K562 (cell line): Measurements from ENCODE around the gene TMEM176B. TPM values are rescaled to one million over a fixed set of nuclear protein-coding genes. Genes with fewer than 3 reads are reported as not detected.
A peak's percentile ranks its signal among the peaks of the same experiment; 100 is the strongest.

Experiments used
- ATAC-seq: fragments of 200-7000 bp; cut with Tn5 transposase; 3 replicates; pipeline ENCODE4 v1.9.1; 2020; ENCODE audit warnings: moderate library complexity
- BruUV-seq: library from RNA; stranded (reverse); fragments of 400-500 nt; replicated peaks from 2 replicates; lab custom pipeline; 2021; lab: Mats Ljungman, UMichigan
- CTCF ChIA-PET: fragments of 300-600 bp; formaldehyde crosslinking; extraction: SDS; loops from one replicate; lab custom pipeline; 2021; ENCODE audit warnings: low intra/inter-chr PET ratio; lab: Yijun Ruan, JAX
- POLR2A ChIA-PET: fragments of 300-600, 350-650 bp; sonication (Branson Sonifier 250); formaldehyde crosslinking; extraction: SDS; loops from one replicate; lab custom pipeline; 2021; ENCODE audit warnings: antibody characterized with exemption, inconsistent platforms; lab: Yijun Ruan, JAX
- DNase-seq, 4 experiments: peaks; one replicate each; pipeline versions ENCODE4 v3.0.0 to v3.0.0-alpha.2; 2011 to 2018; ENCODE audit warnings: low spot score in 3 of 4, mixed read lengths in 3 of 4; ENCODE audit errors: extremely low read depth in 1 of 4
- FAIRE-seq: peaks from 2 replicates; lab custom pipeline; 2011; peaks lifted over from hg19 to GRCh38; lab: Jason Lieb, UNC
- H2AFZ ChIP-seq: 2 replicates; pipeline ENCODE4 v1.6.0; 2011; ENCODE audit warnings: low read depth, low read length, control low read depth, inconsistent platforms
- H3K27ac ChIP-seq: fragments of 200-600 bp; 3 replicates; pipeline ENCODE4 v1.8.0; 2011; ENCODE audit warnings: low read depth, mild to moderate bottlenecking, control low read depth, inconsistent platforms, low read length, moderate library complexity, mixed read lengths; ENCODE audit errors: extremely low read depth
- H3K27me3 ChIP-seq, 2 experiments: fragments of 300-600 bp in 1 of 2; 2 replicates in 1 of 2; 3 replicates in 1 of 2; pipeline versions ENCODE4 v1.6.0 to v1.8.0; 2011; ENCODE audit warnings: inconsistent platforms in 2 of 2, low read length in 2 of 2, mild to moderate bottlenecking in 1 of 2, mixed read lengths in 1 of 2, moderate library complexity in 1 of 2; ENCODE audit not compliant: control insufficient read depth in 2 of 2, insufficient read depth in 2 of 2
- H3K36me3 ChIP-seq: fragments of 300-600 bp; 3 replicates; pipeline ENCODE4 v1.8.0; 2011; ENCODE audit warnings: mild to moderate bottlenecking, low read length, inconsistent platforms; ENCODE audit not compliant: control insufficient read depth, insufficient read depth
- H3K4me1 ChIP-seq, 2 experiments: fragments of 200-600 bp in 1 of 2; replicated peaks in 1 of 2; 2 replicates in 1 of 2; 3 replicates in 1 of 2; pipeline versions ENCODE4 v1.5.1 to v1.8.0; 2011; ENCODE audit warnings: inconsistent platforms in 2 of 2, low read length in 2 of 2, mild to moderate bottlenecking in 1 of 2, mixed read lengths in 1 of 2, moderate library complexity in 1 of 2; ENCODE audit not compliant: control insufficient read depth in 2 of 2, insufficient read depth in 2 of 2
- H3K4me2 ChIP-seq: 2 replicates; pipeline ENCODE4 v1.6.1; 2011; ENCODE audit warnings: low read length, control low read depth, inconsistent platforms, mixed read lengths; ENCODE audit not compliant: insufficient read depth
- H3K4me3 ChIP-seq: fragments of 200-600 bp; sonication (generic), shearing (Covaris generic); 2 replicates; pipeline ENCODE4 v1.5.1; 2016; ENCODE audit warnings: control low read depth, inconsistent platforms
- H3K79me2 ChIP-seq: fragments of 200-600 bp; 3 replicates; pipeline ENCODE4 v1.8.0; 2011; ENCODE audit warnings: low read length, inconsistent platforms; ENCODE audit not compliant: control insufficient read depth, insufficient read depth
- H3K9ac ChIP-seq, 2 experiments: 2 replicates each; pipeline versions ENCODE4 v1.6.0 to v1.6.1; 2011; ENCODE audit warnings: low read depth in 2 of 2, low read length in 2 of 2, control low read depth in 1 of 2, inconsistent platforms in 1 of 2, mild to moderate bottlenecking in 1 of 2, mixed read lengths in 1 of 2; ENCODE audit not compliant: insufficient read depth in 1 of 2
- H3K9me1 ChIP-seq: one replicate; pipeline ENCODE4 v1.6.0; 2011; ENCODE audit warnings: inconsistent platforms, mild to moderate bottlenecking, low read length, moderate library complexity; ENCODE audit not compliant: control insufficient read depth, insufficient read depth
- H3K9me3 ChIP-seq: replicated peaks from 2 replicates; pipeline ENCODE4 v1.5.1; 2011; ENCODE audit warnings: low read depth, low read length, inconsistent platforms; ENCODE audit not compliant: control insufficient read depth, insufficient read depth
- H4K20me1 ChIP-seq: replicated peaks from 2 replicates; pipeline ENCODE4 v1.6.1; 2011; ENCODE audit warnings: low read length, inconsistent platforms, mixed read lengths; ENCODE audit not compliant: control insufficient read depth, insufficient read depth
- AFF1 ChIP-seq, 2 experiments: fragments of 450-650 bp; IDR thresholded peaks; 2 replicates each; pipeline ENCODE4 v1.6.1; 2018; ENCODE audit warnings: mild to moderate bottlenecking in 2 of 2, low read depth in 1 of 2; ENCODE audit not compliant: partially characterized antibody in 2 of 2
- ATF2 ChIP-seq: sonication (generic); formaldehyde crosslinking; IDR thresholded peaks from 2 replicates; pipeline ENCODE4 v1.8.1; 2022; ENCODE audit warnings: missing genetic modification reagents
- BACH1 ChIP-seq: fragments of 200-800 bp; sonication (Bioruptor generic); IDR thresholded peaks from 2 replicates; pipeline ENCODE4 v1.6.1; 2016; ENCODE audit warnings: missing genetic modification characterization, missing compliant biosample characterization
- BDP1 ChIP-seq: IDR thresholded peaks from 3 replicates; pipeline ENCODE4 v1.6.1; 2011; ENCODE audit not compliant: insufficient read length, insufficient read depth
- E4F1 ChIP-seq: fragments of 250-450 bp; sonication (Bioruptor Pico); IDR thresholded peaks from 2 replicates; pipeline ENCODE4 v1.5.0; 2021; ENCODE audit warnings: mild to moderate bottlenecking, borderline replicate concordance
- GATAD2A ChIP-seq: fragments of 450-650 bp; IDR thresholded peaks from 2 replicates; pipeline ENCODE4 v1.6.1; 2017
- HNRNPLL ChIP-seq: fragments of 200-400 bp; formaldehyde crosslinking; IDR thresholded peaks from 2 replicates; pipeline ENCODE4 v1.6.1; 2017; ENCODE audit warnings: low read length, low read depth, mild to moderate bottlenecking; ENCODE audit not compliant: poor library complexity, severe bottlenecking
- HSF4 ChIP-seq: fragments of 250-450 bp; sonication (Bioruptor Pico); IDR thresholded peaks from 2 replicates; pipeline ENCODE4 v2.1.2; 2022; ENCODE audit warnings: mild to moderate bottlenecking, moderate library complexity, borderline replicate concordance
- KHSRP ChIP-seq: fragments of 450-650 bp; IDR thresholded peaks from 2 replicates; pipeline ENCODE4 v1.6.1; 2017
- NRF1 ChIP-seq, 2 experiments: fragments of 450-650 bp; IDR thresholded peaks in 1 of 2; conservative IDR thresholded peaks in 1 of 2; 2 replicates each; pipeline ENCODE4 v1.6.1; 2014; ENCODE audit warnings: mild to moderate bottlenecking in 2 of 2
- POLR2H ChIP-seq: IDR thresholded peaks from 2 replicates; pipeline ENCODE4 v1.6.1; 2016; ENCODE audit warnings: missing genetic modification characterization, low read depth, mild to moderate bottlenecking, control low read depth, missing compliant biosample characterization, moderate library complexity
- PTTG1 ChIP-seq: fragments of 450-650 bp; IDR thresholded peaks from 2 replicates; pipeline ENCODE4 v1.6.1; 2016; ENCODE audit warnings: low read depth, mild to moderate bottlenecking, missing genetic modification characterization, missing compliant biosample characterization
- RHOXF2B ChIP-seq: fragments of 250-450 bp; sonication (Bioruptor Pico); conservative IDR thresholded peaks from 2 replicates; pipeline ENCODE4 v1.5.1; 2021
- SUPT5H ChIP-seq: fragments of 450-650 bp; IDR thresholded peaks from 2 replicates; pipeline ENCODE4 v1.6.1; 2016
- TCF3 ChIP-seq: sonication (generic); formaldehyde crosslinking; IDR thresholded peaks from 2 replicates; pipeline ENCODE4 v1.4.0; 2020; ENCODE audit warnings: mild to moderate bottlenecking, missing genetic modification reagents
- WGBS: fragments of 100-300 bp; shearing (Covaris generic); methylation state at CpG from one replicate; pipeline ENCODE4 v1.1.6; 2016; ENCODE audit warnings: low coverage, mixed read lengths; ENCODE audit not compliant: insufficient coverage; ENCODE audit errors: missing lambda C conversion rate; 5-methylcytosine and 5-hydroxymethylcytosine counted together
- in situ Hi-C: fragments of 300-500 bp; cut with MboI; formaldehyde crosslinking; loops from 4 replicates; pipeline ENCODE4 v1.15.0; 2018; ENCODE audit warnings: inconsistent platforms, mixed read lengths
- intact Hi-C: fragments of 100-400 bp; cut with micrococcal nuclease; formaldehyde crosslinking; loops from 2 replicates; pipeline ENCODE4 v1.14.2; 2022
- polyA plus RNA-seq, 8 experiments: library from polyadenylated mRNA; depleted of rRNA in 4 of 8; stranded (reverse) in 5 of 8; unstranded in 3 of 8; fragments of >200 nt; fragmentation: Nextera tagmentation in 2 of 8; fragmentation: Illumina TruSeq in 1 of 8; extraction: Ambion mirVana in 2 of 8; extraction: Trizol in 1 of 8; gene quantifications; 2 replicates each; pipeline versions ENCODE4 v1.2.1 to v1.2.3, GENCODE V29; 2011 to 2014; ENCODE audit warnings: inconsistent platforms in 1 of 8, missing spikeins in 1 of 8
- total RNA-seq, 7 experiments: library from RNA; depleted of rRNA in 6 of 7; stranded (reverse); fragments of >200 nt in 6 of 7; fragmentation: Illumina TruSeq in 2 of 7; extraction: Trizol in 2 of 7; gene quantifications; 2 replicates each; pipeline versions ENCODE4 v1.2.1 to v1.2.3, GENCODE V29; 2011 to 2021; ENCODE audit warnings: low replicate concordance in 1 of 7

The TMEM176B gene
- total and polyA plus RNA-seq, 9 of the 15 experiments (the other 6 are each of a cell fraction or from before 2014, with no cell fraction given): 0.19 to 0.60 TPM; not detected in 7

GRCh38 chr7:150755473-150756099 is 44.6 kb downstream of the TMEM176B start:
- Histone ChIP-seq H3K9ac (no peak overlapping the region), H3K4me2 (no peak overlapping the region), H3K36me3 (no peaks in the 10 kb centered on the region), H3K4me1 (no peaks in the 10 kb centered on the region), H3K9me1 (no peaks in the 10 kb centered on the region), H3K79me2 (no peaks in the 10 kb centered on the region), H4K20me1 (no peaks in the 10 kb centered on the region), H3K9me3 (no peaks in the 10 kb centered on the region), H3K27ac (no peak overlapping the region), H2AFZ (no peak overlapping the region), H3K27me3 (peaks cover 2 to 11% of the 10 kb centered on the region in 2 experiments; a peak in 3 of 5 replicates), H3K4me3 (no peak overlapping the region)
- ChIA-PET CTCF (no interaction called here), POLR2A (no interaction called here)
- WGBS: 0% methylated on average over 4 of the region's 4 CpGs
- TF ChIP-seq HNRNPLL (no peak), POLR2H (no peak), E4F1 (CRISPR knock-in tag) (no peak), PTTG1 (no peak), NRF1 (conservative IDR thresholded peaks at IDR 0.05 in 1 of 2, IDR thresholded peaks at IDR 0.05 in 1 of 2) (no peak), KHSRP (no peak), BACH1 (tag) (no peak), GATAD2A (no peak), HSF4 (CRISPR knock-in tag) (no peak), AFF1 (IDR thresholded peaks at IDR 0.05; ENCODE audit: low read depth in 1 of 2, partially characterized antibody in 2 of 2) (no peak), ATF2 (CRISPR knock-in tag) (no peak), SUPT5H (no peak), TCF3 (CRISPR knock-in tag) (no peak), BDP1 (no peak), RHOXF2B (no peak)
- DNase-seq (peak in 1 of 4 experiments; percentile 2), FAIRE-seq (no peak), ATAC-seq (no peak)
- intact Hi-C loops (loop anchor here (5.0 to 10.0 kb wide), 3 partner anchors 231 to 468 kb away; no protein-coding TSS in a partner anchor), in situ Hi-C loops (loop anchor here (25.0 kb wide), 1 partner anchor 468 kb away; no protein-coding TSS in a partner anchor)
- no TSS peak for BruUV-seq
